ENCODE measurements around the gene EVX2. TPM values are rescaled to one million over a fixed set of nuclear protein-coding genes. Genes with fewer than 3 reads are reported as not detected.

EVX2 gene
- total and polyA plus RNA-seq, 12 donors = not detected

DNA sequence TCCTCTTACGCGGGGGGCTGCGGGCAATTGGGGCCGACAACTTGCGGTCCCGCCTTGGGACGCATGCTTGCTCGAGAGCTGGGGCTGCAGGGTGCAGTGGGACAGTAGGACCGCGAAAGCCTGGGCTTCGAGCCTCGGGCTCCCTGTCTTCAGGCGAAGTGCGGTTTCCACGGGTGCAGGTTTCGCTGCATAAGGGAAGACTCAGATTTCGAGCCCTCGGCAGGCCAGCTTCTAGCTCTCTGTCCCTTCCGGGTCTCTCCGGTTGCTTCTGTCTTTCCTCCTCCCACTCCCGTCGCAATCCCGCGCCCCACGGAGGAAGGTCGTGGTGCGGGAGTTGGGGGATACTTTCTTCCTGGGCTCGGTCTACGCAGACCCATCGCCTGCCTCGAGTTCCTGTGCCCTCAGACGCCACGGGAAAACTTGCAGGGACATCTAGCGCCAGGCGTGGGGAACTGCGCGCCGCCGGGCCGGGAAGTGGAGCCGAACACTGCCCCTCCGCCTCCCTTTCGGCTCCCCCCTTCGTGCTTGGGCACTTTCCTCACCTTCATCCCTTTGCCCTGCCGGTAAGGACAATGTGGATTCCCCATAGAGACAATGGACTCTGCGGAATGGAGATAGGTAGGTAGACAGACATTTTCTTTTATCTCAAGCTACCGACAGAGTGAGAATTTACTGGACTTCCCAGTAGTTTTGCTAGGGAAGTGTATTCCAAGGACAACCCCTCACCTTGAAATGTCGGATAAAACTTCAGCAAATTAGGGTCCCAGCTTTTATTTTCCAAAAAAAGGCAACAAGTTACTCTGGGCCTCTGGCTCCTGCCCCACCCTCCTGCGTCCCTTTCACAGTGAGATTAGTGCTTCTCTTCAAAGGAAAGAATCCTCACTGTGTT lies 4.5 kb upstream of the EVX2 start:
- H3K4me1 ChIP-seq (replicated peaks in 1 of 2) = peaks cover 4 to 17% of the 10 kb centered on the region in 2 donors
- H3K27me3 ChIP-seq = peaks cover 96% of the 10 kb centered on the region
- H3K4me3 ChIP-seq = peak overlapping the region in 1 of 4 donors; percentile 7
- no peak for TF ChIP-seq POLR2A (IDR thresholded peaks at IDR 0.05)
- TF ChIP-seq, protein P1, sequence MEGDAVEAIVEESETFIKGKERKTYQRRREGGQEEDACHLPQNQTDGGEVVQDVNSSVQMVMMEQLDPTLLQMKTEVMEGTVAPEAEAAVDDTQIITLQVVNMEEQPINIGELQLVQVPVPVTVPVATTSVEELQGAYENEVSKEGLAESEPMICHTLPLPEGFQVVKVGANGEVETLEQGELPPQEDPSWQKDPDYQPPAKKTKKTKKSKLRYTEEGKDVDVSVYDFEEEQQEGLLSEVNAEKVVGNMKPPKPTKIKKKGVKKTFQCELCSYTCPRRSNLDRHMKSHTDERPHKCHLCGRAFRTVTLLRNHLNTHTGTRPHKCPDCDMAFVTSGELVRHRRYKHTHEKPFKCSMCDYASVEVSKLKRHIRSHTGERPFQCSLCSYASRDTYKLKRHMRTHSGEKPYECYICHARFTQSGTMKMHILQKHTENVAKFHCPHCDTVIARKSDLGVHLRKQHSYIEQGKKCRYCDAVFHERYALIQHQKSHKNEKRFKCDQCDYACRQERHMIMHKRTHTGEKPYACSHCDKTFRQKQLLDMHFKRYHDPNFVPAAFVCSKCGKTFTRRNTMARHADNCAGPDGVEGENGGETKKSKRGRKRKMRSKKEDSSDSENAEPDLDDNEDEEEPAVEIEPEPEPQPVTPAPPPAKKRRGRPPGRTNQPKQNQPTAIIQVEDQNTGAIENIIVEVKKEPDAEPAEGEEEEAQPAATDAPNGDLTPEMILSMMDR (IDR thresholded peaks at IDR 0.05) = peak; percentile 40 to 71 (median 62)
- H3K27ac ChIP-seq = no peak overlapping the region
- H3K36me3 ChIP-seq (replicated peaks in 1 of 2) = no peaks in the 10 kb centered on the region
- intact Hi-C loops (cut with DNase I) = loop anchor here in 1 of 2 donors (10.0 kb wide), 1 partner anchor 403 kb away; no protein-coding TSS in a partner anchor
- DNase-seq = peak; percentile 33 to 68 (median 55)
- WGBS, 4 donors = 3 to 7% (median 5%) methylated on average over 21 to 49 of the region's 49 CpGs
- no peaks in the 10 kb centered on the region for H3K9me3 ChIP-seq (replicated peaks in 1 of 3)

DNA sequence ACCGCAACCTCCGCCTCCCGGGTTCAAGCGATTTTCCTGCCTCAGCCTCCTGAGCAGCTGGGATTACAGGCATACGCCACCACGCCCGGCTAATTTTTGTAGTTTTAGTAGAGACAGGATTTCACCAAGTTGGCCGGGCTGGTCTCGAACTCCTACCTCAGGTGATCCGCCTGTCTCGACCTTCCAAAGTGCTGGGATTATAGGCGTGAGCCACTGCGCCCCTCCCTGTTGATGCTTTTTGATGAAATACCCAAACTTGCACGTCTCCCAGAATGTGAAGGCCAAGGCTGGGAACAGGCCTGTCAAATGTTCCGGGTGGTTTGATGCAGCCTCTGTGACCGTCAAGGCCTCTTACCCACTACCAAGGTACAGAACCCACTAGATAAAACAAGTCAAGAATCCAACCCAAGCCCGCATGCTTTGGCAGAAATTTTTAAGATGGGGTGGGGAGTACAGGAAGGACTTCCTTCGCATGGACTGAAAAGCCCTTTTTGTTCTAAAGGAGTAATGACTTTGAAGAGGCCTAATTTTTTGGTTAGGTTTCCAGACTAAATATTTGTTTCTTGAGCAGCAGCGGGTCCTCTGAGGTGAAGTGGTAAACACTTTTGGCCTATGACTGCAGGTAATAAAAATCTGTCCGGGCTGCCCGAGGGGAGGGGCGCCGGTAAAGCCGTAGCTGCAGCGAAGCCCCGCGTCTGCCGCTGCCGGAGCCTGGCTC lies 3.7 kb upstream of the EVX2 start:
- 28 to 37% (median 32%) methylated on average over 25 to 29 of the region's 29 CpGs for WGBS, 4 donors
- peaks cover 96% of the 10 kb centered on the region for H3K27me3 ChIP-seq
- peak overlapping the region in 1 of 4 donors; percentile 7 for H3K4me3 ChIP-seq

DNA sequence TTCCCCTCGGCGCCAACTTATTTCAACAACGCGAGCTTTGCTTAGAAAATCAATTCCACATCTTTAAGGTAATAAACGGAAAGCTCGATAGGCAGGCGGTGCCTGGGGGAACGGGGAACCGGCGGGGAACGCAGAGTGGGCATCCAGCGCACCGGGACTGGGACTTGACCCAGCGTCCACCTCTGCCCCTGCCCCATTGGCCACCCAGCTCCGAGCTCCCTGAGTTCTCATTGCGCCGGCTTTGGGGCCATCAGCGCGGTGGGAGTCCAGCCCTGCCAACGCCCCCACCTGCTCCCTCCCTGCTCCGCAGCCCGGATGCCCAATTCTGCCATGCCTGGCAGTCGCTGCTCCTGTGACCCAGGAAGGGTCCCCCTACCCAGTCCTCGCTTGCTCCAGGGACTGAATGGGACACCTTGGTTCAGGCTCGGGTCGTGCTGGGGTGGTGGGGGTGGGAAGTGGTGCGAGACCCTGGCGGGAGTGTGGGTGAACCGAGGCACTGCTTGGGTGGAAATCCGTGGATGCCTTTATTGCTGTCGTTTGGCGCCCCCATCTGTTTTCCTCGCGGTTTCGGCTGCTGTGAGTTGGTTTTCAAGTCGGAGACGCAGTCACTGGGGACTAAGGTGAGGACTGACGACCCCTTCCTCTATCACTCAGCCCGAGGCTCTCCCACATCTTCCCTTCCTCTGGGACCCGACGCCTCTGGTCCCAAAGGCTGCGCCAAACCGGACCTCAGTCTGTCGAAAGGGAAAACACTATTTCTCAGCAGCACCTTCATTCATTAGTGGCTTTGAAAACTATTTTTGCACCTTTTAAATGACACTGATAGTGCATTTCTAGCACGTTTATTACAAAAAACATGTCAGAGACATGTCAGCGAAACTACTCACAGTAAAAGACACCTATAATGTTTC lies 2.4 kb upstream of the EVX2 start:
- H3K9me3 ChIP-seq (replicated peaks in 1 of 3) = no peaks in the 10 kb centered on the region
- peaks cover 96% of the 10 kb centered on the region for H3K27me3 ChIP-seq
- H3K36me3 ChIP-seq (replicated peaks in 1 of 2) = no peaks in the 10 kb centered on the region
- peak in 3 of 7 donors; percentile 44 to 65 (median 44) for DNase-seq
- intact Hi-C loops (cut with DNase I) = loop anchor here in 1 of 2 donors (10.0 kb wide), 1 partner anchor 401 kb away; no protein-coding TSS in a partner anchor
- TF ChIP-seq, protein P1 (IDR thresholded peaks at IDR 0.05) = peak in 4 of 6 experiments; percentile 21 to 47 (median 36)
- no peak for TF ChIP-seq POLR2A (IDR thresholded peaks at IDR 0.05)
- peaks cover 4 to 8% of the 10 kb centered on the region in 2 donors for H3K4me1 ChIP-seq (replicated peaks in 1 of 2)
- WGBS, 4 donors = 4 to 8% (median 4%) methylated on average over 30 to 46 of the region's 46 CpGs
- H3K4me3 ChIP-seq = no peak overlapping the region
- no peak overlapping the region for H3K27ac ChIP-seq

More for the DNA sequence above, 3.7 kb upstream of the EVX2 start:
- no peak overlapping the region for H3K27ac ChIP-seq
- intact Hi-C loops (cut with DNase I) = loop anchor here in 1 of 2 donors (10.0 kb wide), 1 partner anchor 403 kb away; no protein-coding TSS in a partner anchor
- TF ChIP-seq, protein P1 (IDR thresholded peaks at IDR 0.05) = no peak
- no peak for TF ChIP-seq POLR2A (IDR thresholded peaks at IDR 0.05)
- no peaks in the 10 kb centered on the region for H3K36me3 ChIP-seq (replicated peaks in 1 of 2)
- H3K4me1 ChIP-seq (replicated peaks in 1 of 2) = peaks cover 4 to 10% of the 10 kb centered on the region in 2 donors
- DNase-seq = peak in 1 of 7 donors; percentile 35
- no peaks in the 10 kb centered on the region for H3K9me3 ChIP-seq (replicated peaks in 1 of 3)

Data from adrenal gland (tissue), 12 donors.